Loucy (cell line): ENCODE data around the gene MGAT5.

Experiments
- EZH2phosphoT487 ChIP-seq: fragments of 200-600 bp; IDR thresholded peaks from 2 replicates; pipeline ENCODE4 v1.6.1; 2018; ENCODE audit warnings: antibody characterized with exemption, mild to moderate bottlenecking, moderate library complexity, borderline replicate concordance
- TF ChIP-seq, protein P1 (sequence below): fragments of 200-600 bp; sonication (generic); conservative IDR thresholded peaks from 2 replicates; pipeline ENCODE4 v1.5.1; 2014; ENCODE audit warnings: mild to moderate bottlenecking, antibody characterized with exemption, low read length

DNA sequence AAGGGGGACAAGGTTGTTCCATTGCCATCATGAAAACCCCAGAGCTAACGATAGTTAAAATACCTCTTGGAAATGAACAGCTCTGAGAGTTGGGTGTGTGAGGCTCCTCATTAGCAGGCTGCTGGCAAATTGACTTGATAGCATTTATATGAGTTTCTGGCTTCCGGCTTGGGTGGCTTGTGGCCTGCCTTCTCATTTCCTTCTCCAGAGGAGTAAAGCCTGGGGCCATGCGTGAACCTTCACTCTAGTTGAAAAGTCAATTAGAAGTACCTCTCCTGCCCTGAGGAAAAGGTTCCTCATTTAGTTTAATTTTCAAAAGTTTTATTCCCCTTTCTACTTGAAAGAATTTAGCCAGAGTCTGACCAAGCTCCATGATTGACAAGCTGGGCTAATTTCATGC lies 67.1 kb downstream of the MGAT5 start:
- TF ChIP-seq, protein P1, sequence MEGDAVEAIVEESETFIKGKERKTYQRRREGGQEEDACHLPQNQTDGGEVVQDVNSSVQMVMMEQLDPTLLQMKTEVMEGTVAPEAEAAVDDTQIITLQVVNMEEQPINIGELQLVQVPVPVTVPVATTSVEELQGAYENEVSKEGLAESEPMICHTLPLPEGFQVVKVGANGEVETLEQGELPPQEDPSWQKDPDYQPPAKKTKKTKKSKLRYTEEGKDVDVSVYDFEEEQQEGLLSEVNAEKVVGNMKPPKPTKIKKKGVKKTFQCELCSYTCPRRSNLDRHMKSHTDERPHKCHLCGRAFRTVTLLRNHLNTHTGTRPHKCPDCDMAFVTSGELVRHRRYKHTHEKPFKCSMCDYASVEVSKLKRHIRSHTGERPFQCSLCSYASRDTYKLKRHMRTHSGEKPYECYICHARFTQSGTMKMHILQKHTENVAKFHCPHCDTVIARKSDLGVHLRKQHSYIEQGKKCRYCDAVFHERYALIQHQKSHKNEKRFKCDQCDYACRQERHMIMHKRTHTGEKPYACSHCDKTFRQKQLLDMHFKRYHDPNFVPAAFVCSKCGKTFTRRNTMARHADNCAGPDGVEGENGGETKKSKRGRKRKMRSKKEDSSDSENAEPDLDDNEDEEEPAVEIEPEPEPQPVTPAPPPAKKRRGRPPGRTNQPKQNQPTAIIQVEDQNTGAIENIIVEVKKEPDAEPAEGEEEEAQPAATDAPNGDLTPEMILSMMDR, result no peak
- TF ChIP-seq EZH2phosphoT487, result no peak
